Astrocyte (in vitro differentiated cells and primary cell): ENCODE results near the gene NMB. TPM values are rescaled to one million over a fixed set of nuclear protein-coding genes. Genes with fewer than 3 reads are reported as not detected.

Source experiments
- DNase-seq: peaks from one replicate; pipeline ENCODE4 v3.0.0-alpha.2; 2010; ENCODE audit warnings: low read depth
- FAIRE-seq: peaks from 2 replicates; lab custom pipeline; 2011; peaks lifted over from hg19 to GRCh38; lab: Jason Lieb, UNC
- H2AFZ ChIP-seq: 2 replicates; pipeline ENCODE4 v1.6.0; 2012; ENCODE audit warnings: low read depth, low read length, inconsistent platforms
- H3K27ac ChIP-seq: 2 replicates; pipeline ENCODE4 v1.5.1; 2011; ENCODE audit warnings: low read depth, low read length, inconsistent platforms
- H3K27me3 ChIP-seq: 2 replicates; pipeline ENCODE4 v1.6.0; 2011; ENCODE audit warnings: low read length, inconsistent platforms; ENCODE audit not compliant: insufficient read depth
- H3K36me3 ChIP-seq: 2 replicates; pipeline ENCODE4 v1.5.1; 2011; ENCODE audit warnings: low read length, inconsistent platforms; ENCODE audit not compliant: insufficient read depth
- H3K4me1 ChIP-seq: 2 replicates; pipeline ENCODE4 v1.5.1; 2011; ENCODE audit warnings: low read length, inconsistent platforms; ENCODE audit not compliant: insufficient read depth
- H3K4me2 ChIP-seq: 2 replicates; pipeline ENCODE4 v1.6.0; 2012; ENCODE audit warnings: low read length, inconsistent platforms
- H3K4me3 ChIP-seq: 2 replicates; pipeline ENCODE4 v1.5.1; 2011; ENCODE audit warnings: low read depth, mild to moderate bottlenecking, low read length, inconsistent platforms; ENCODE audit not compliant: insufficient read depth
- H3K79me2 ChIP-seq: 2 replicates; pipeline ENCODE4 v1.6.0; 2012; ENCODE audit warnings: mild to moderate bottlenecking, low read length, inconsistent platforms; ENCODE audit not compliant: insufficient read depth
- H3K9ac ChIP-seq: 2 replicates; pipeline ENCODE4 v1.6.0; 2012; ENCODE audit warnings: mild to moderate bottlenecking, low read length, inconsistent platforms
- H3K9me3 ChIP-seq: 2 replicates; pipeline ENCODE4 v1.5.1; 2012; ENCODE audit warnings: low read depth, mild to moderate bottlenecking, low read length, inconsistent platforms; ENCODE audit not compliant: insufficient read depth
- H4K20me1 ChIP-seq: 2 replicates; pipeline ENCODE4 v1.6.0; 2012; ENCODE audit warnings: low read length, inconsistent platforms; ENCODE audit not compliant: insufficient read depth
- H3K27ac Mint-ChIP-seq: one replicate; pipeline ENCODE4 v1.8.0; 2021; ENCODE audit warnings: mild to moderate bottlenecking, mixed read lengths; ENCODE audit not compliant: unreplicated experiment
- H3K27me3 Mint-ChIP-seq: one replicate; pipeline ENCODE4 v1.8.0; 2021; ENCODE audit warnings: low read depth, mixed read lengths; ENCODE audit not compliant: unreplicated experiment
- H3K36me3 Mint-ChIP-seq: one replicate; pipeline ENCODE4 v1.8.0; 2021; ENCODE audit warnings: low read depth, mixed read lengths; ENCODE audit not compliant: unreplicated experiment
- H3K4me1 Mint-ChIP-seq: one replicate; pipeline ENCODE4 v1.8.0; 2021; ENCODE audit warnings: low read depth, mixed read lengths; ENCODE audit not compliant: unreplicated experiment
- H3K4me3 Mint-ChIP-seq: one replicate; pipeline ENCODE4 v1.8.0; 2021; ENCODE audit warnings: mild to moderate bottlenecking, moderate library complexity, mixed read lengths; ENCODE audit not compliant: unreplicated experiment
- H3K9me3 Mint-ChIP-seq: one replicate; pipeline ENCODE4 v1.8.0; 2021; ENCODE audit warnings: mild to moderate bottlenecking, mixed read lengths; ENCODE audit not compliant: unreplicated experiment
- CTCF ChIP-seq: IDR thresholded peaks from 2 replicates; pipeline ENCODE4 v1.5.1; 2011; ENCODE audit warnings: low read depth, mild to moderate bottlenecking, inconsistent platforms, low read length, moderate library complexity; ENCODE audit not compliant: insufficient read depth
- EZH2 ChIP-seq: IDR thresholded peaks from 2 replicates; pipeline ENCODE4 v1.6.1; 2012; ENCODE audit warnings: mild to moderate bottlenecking, low read length, inconsistent platforms; ENCODE audit not compliant: insufficient read depth
- total RNA-seq: library from RNA; stranded (reverse); gene quantifications from 2 replicates; pipeline ENCODE4 v1.2.1, GENCODE V29; 2021

NMB gene
- total RNA-seq, 1 donor from 2014 or later = 6.4 TPM

- H3K9ac ChIP-seq = no peak overlapping the region
- FAIRE-seq (no peak), DNase-seq (no peak)
- Mint-ChIP-seq H3K4me1 (peaks cover 23% of the 10 kb centered on the region), H3K27me3 (no peaks in the 10 kb centered on the region), H3K9me3 (no peaks in the 10 kb centered on the region), H3K4me3 (no peak overlapping the region), H3K36me3 (peaks cover 1% of the 10 kb centered on the region), H3K27ac (no peak overlapping the region)
- no peak overlapping the region for H3K27ac ChIP-seq
- peaks cover 98% of the 10 kb centered on the region for H3K79me2 ChIP-seq
- H4K20me1 ChIP-seq = peaks cover 72% of the 10 kb centered on the region
- peaks cover 4% of the 10 kb centered on the region for H3K4me1 ChIP-seq
- H3K36me3 ChIP-seq = no peaks in the 10 kb centered on the region
- H2AFZ ChIP-seq = no peak overlapping the region
- no peaks in the 10 kb centered on the region for H3K27me3 ChIP-seq
- H3K4me3 ChIP-seq = no peak overlapping the region
- no peaks in the 10 kb centered on the region for H3K9me3 ChIP-seq
- TF ChIP-seq CTCF = no peak
- no peak for TF ChIP-seq EZH2
- no peak overlapping the region for H3K4me2 ChIP-seq
Observed at GRCh38 chr15:84699538-84700191, 41.7 kb upstream of the NMB start.

DNA sequence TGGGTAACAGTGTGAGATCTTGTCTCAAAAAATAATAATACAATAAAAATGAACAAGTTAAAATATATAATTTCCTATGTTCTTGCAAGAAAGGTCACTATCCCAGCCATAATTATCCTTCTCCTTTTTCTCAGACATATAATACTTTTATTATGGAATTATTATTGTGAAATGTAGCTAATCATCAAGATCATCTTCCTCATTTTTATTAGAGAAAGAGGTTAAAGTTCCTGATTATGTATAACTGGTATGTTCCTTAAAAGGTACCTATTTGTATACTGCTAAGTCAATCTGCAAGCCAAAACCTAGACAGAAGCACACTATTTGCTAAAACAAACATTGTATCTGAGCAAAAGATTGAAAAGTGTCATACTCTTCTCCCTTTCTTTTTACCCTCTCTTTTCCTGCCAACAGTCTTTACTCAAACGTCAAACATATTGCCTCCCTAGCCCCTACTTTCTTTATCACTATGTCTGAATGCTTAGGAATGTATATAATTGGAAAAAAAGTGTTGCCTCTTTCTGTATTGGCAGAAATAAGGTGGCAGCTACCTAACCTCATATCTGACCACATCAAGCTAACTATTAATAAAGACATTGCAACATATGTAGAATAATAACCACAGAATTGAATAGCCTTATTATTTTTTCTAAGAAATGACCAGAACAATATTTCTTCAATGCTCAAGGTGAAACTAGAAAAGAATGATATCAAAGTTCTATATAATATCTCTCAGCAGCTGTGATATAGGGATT is 39.4 kb upstream of the NMB start:
- no peaks in the 10 kb centered on the region for H3K36me3 ChIP-seq
- H3K9ac ChIP-seq = no peak overlapping the region
- H3K79me2 ChIP-seq = peaks cover 98% of the 10 kb centered on the region
- DNase-seq (no peak), FAIRE-seq (no peak)
- Mint-ChIP-seq H3K4me1 (peaks cover 13% of the 10 kb centered on the region), H3K9me3 (no peaks in the 10 kb centered on the region), H3K4me3 (no peak overlapping the region), H3K36me3 (peaks cover 1% of the 10 kb centered on the region), H3K27me3 (no peaks in the 10 kb centered on the region), H3K27ac (no peak overlapping the region)
- H4K20me1 ChIP-seq = peaks cover 65% of the 10 kb centered on the region
- no peak overlapping the region for H2AFZ ChIP-seq
- H3K4me1 ChIP-seq = no peaks in the 10 kb centered on the region
- no peaks in the 10 kb centered on the region for H3K9me3 ChIP-seq
- no peak overlapping the region for H3K4me3 ChIP-seq
- H3K27ac ChIP-seq = no peak overlapping the region
- H3K4me2 ChIP-seq = no peak overlapping the region
- H3K27me3 ChIP-seq = no peaks in the 10 kb centered on the region
- no peak for TF ChIP-seq CTCF
- TF ChIP-seq EZH2 = no peak

DNA sequence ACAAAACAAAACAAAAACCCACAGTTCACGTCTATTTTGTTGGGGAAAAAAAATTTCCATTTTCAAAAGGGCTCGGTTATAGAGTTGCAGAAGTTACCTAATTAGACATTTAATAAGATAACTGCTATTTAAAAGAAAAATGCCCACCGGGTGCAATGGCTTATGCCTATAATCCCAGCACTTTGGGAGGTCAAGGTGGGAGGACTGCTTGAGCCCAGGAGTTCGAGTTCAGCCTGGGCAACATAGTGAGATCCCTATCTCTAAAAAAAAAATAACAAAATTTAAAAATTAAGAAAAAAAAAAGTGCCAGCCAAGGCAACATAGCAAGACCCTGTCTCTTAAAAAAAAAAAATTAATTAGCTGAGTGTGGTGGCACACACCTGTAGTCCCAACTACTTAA is 38.8 kb upstream of the NMB start:
- no peak for FAIRE-seq
- no peaks in the 10 kb centered on the region for H3K27me3 ChIP-seq
- H2AFZ ChIP-seq = no peak overlapping the region
- Mint-ChIP-seq H3K4me3 (no peak overlapping the region), H3K27me3 (no peaks in the 10 kb centered on the region), H3K36me3 (peaks cover 1% of the 10 kb centered on the region), H3K27ac (no peak overlapping the region), H3K9me3 (no peaks in the 10 kb centered on the region), H3K4me1 (peaks cover 13% of the 10 kb centered on the region)
- DNase-seq = no peak
- H3K4me2 ChIP-seq = no peak overlapping the region
- no peak overlapping the region for H3K27ac ChIP-seq
- H3K4me3 ChIP-seq = no peak overlapping the region
- H3K36me3 ChIP-seq = no peaks in the 10 kb centered on the region
- H3K9ac ChIP-seq = no peak overlapping the region
- no peak for TF ChIP-seq CTCF
- TF ChIP-seq EZH2 = no peak
- H3K9me3 ChIP-seq = no peaks in the 10 kb centered on the region
- peaks cover 72% of the 10 kb centered on the region for H4K20me1 ChIP-seq
- peaks cover 98% of the 10 kb centered on the region for H3K79me2 ChIP-seq
- no peaks in the 10 kb centered on the region for H3K4me1 ChIP-seq
